HCT116 (cell line): ENCODE results near the gene DDX3X.

ENCODE experiments used
- POLR2AphosphoS5 ChIP-seq: IDR thresholded peaks from 2 replicates; pipeline ENCODE4 v1.6.1; 2011; ENCODE audit warnings: mild to moderate bottlenecking, low read depth, low read length, moderate library complexity
- TF ChIP-seq, protein P1 (sequence below), 3 experiments: fragments of 200-600 bp in 1 of 3; sonication (generic) in 1 of 3; IDR thresholded peaks in 2 of 3; conservative IDR thresholded peaks in 1 of 3; 2 replicates each; pipeline ENCODE4 v1.5.1; 2012 to 2017; ENCODE audit warnings: low read depth in 2 of 3, low read length in 2 of 3, antibody characterized with exemption in 1 of 3, borderline replicate concordance in 1 of 3, control low read depth in 1 of 3, mild to moderate bottlenecking in 1 of 3, mixed read lengths in 1 of 3, mixed run types in 1 of 3, moderate library complexity in 1 of 3; ENCODE audit not compliant: insufficient read depth in 1 of 3
- TF ChIP-seq, protein P2 (sequence below): IDR thresholded peaks from 2 replicates; pipeline ENCODE4 v1.6.1; 2011; ENCODE audit warnings: mild to moderate bottlenecking, low read length, moderate library complexity; ENCODE audit not compliant: insufficient replicate concordance; ENCODE audit errors: extremely low read depth

DNA sequence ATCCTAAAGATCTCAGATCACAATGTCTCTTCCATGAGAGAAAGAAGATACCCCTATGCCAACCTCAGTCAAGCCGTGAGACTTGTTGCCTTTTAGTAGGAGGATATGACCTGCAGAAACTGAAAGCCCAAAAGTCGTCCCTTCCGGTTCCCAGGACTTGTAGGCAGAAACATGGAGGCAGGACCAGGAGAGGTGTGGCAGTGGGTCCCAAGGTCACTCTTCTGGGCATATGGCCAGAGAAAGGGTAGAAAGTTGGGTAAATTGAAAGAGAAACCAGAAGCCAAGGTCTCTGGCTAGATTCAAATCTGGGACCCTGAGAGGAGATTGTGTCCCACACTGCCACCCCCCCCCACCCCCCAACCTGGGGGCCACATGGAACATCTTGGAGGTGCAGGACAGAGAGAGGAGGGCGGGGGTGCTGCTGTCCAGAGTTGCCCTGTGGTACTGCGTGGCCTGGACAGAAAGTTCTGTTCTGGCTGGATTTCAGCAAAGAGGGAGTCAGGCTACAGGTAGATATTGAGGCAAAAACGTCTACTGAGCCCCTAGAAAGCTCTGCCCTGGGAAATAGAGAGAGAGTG, 55.4 kb downstream of the DDX3X start:
- TF ChIP-seq, protein P1, sequence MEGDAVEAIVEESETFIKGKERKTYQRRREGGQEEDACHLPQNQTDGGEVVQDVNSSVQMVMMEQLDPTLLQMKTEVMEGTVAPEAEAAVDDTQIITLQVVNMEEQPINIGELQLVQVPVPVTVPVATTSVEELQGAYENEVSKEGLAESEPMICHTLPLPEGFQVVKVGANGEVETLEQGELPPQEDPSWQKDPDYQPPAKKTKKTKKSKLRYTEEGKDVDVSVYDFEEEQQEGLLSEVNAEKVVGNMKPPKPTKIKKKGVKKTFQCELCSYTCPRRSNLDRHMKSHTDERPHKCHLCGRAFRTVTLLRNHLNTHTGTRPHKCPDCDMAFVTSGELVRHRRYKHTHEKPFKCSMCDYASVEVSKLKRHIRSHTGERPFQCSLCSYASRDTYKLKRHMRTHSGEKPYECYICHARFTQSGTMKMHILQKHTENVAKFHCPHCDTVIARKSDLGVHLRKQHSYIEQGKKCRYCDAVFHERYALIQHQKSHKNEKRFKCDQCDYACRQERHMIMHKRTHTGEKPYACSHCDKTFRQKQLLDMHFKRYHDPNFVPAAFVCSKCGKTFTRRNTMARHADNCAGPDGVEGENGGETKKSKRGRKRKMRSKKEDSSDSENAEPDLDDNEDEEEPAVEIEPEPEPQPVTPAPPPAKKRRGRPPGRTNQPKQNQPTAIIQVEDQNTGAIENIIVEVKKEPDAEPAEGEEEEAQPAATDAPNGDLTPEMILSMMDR (IDR thresholded peaks at IDR 0.05 in 2 of 3, conservative IDR thresholded peaks at IDR 0.05 in 1 of 3; ENCODE audit: borderline replicate concordance in 1 of 3, insufficient read depth in 1 of 3, low read depth in 2 of 3, low read length in 2 of 3): no peak
- no peak for TF ChIP-seq POLR2AphosphoS5
- TF ChIP-seq, protein P2, sequence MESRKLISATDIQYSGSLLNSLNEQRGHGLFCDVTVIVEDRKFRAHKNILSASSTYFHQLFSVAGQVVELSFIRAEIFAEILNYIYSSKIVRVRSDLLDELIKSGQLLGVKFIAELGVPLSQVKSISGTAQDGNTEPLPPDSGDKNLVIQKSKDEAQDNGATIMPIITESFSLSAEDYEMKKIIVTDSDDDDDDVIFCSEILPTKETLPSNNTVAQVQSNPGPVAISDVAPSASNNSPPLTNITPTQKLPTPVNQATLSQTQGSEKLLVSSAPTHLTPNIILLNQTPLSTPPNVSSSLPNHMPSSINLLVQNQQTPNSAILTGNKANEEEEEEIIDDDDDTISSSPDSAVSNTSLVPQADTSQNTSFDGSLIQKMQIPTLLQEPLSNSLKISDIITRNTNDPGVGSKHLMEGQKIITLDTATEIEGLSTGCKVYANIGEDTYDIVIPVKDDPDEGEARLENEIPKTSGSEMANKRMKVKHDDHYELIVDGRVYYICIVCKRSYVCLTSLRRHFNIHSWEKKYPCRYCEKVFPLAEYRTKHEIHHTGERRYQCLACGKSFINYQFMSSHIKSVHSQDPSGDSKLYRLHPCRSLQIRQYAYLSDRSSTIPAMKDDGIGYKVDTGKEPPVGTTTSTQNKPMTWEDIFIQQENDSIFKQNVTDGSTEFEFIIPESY: no peak
